ENCODE measurements around the gene MDFI. TPM values are rescaled to one million over a fixed set of nuclear protein-coding genes. Genes with fewer than 3 reads are reported as not detected.

The MDFI gene
- polyA plus RNA-seq, 1 of the 3 experiments (the other 2 are of a cell fraction): 7.0 TPM

DNA sequence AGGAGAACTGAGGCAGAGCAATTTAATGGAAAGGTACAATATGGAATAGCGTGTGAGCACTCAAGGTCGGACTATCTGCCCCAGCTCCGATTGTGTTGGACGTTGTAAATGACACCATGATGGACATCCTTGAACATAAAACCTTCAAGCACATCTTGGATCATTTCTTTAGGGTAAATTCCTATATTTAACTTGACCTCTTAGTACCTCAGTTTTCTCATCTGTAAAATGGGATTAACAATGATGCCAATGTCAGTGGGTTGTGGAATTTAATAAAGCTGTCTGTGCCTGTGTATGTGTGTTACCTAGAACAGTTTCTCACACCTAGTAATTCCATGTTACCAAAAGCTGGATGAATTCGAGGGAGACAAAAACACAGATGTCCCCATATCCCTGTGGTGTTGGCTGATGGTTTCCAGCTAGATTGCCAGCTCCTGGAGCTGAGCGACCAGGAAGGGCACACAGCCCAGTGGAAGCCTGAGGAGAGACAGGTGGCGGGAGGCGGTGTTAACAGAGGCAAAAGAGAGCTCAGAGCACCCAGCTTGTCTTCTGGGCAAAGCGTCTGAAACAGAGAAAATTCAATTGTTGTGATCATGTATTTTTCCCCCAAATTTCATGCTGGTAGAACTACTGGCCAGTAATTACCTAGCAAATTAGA lies 32.6 kb downstream of the MDFI start:
- peaks cover 0 to 12% of the 10 kb centered on the region in 2 experiments; a peak in 1 of 4 replicates for H3K4me1 ChIP-seq (ENCODE audit: control insufficient read depth in 1 of 2, insufficient read depth in 2 of 2, low read depth in 1 of 2, low read length in 1 of 2)
- CTCF ChIA-PET: interaction anchor here (0.8 to 3.2 kb wide), 7 partner anchors 11 to 303 kb away, joined by 3 to 9 read pairs (median 3); no protein-coding TSS in a partner anchor
- no peaks in the 10 kb centered on the region for H3K79me2 ChIP-seq (ENCODE audit: insufficient read depth)
- no peaks in the 10 kb centered on the region for H3K9me2 ChIP-seq
- no peak for DNase-seq
- POLR2A ChIA-PET: no interaction called here
- 48% methylated on average over 9 of the region's 9 CpGs for whole genome bisulfite sequencing (ENCODE audit: low lambda C conversion rate)
- no peaks in the 10 kb centered on the region; the same call in 1 of the 2 replicates for H3K27me3 ChIP-seq (ENCODE audit: insufficient read depth)
- no peak overlapping the region for H3K4me2 ChIP-seq
- no peak for TF ChIP-seq NFIC (IDR thresholded peaks at IDR 0.05; ENCODE audit: borderline replicate concordance)
- no peak for TF ChIP-seq YY1 (IDR thresholded peaks at IDR 0.05; ENCODE audit: low read depth)
- H3F3A ChIP-seq (replicated peaks; ENCODE audit: insufficient read depth): no peaks in the 10 kb centered on the region
- no peak overlapping the region for H3K9ac ChIP-seq
- H3K9me3 ChIP-seq: no peaks in the 10 kb centered on the region
- H2AFZ ChIP-seq (ENCODE audit: low read depth): no peak overlapping the region
- H4K20me1 ChIP-seq (ENCODE audit: insufficient read depth): no peaks in the 10 kb centered on the region
- no peak overlapping the region for H3K27ac ChIP-seq (ENCODE audit: low read depth in 2 of 2, low read length in 1 of 2)
- H3K4me3 ChIP-seq (ENCODE audit: low read depth in 2 of 2, low read length in 1 of 2): no peak overlapping the region
- no peaks in the 10 kb centered on the region for H3K36me3 ChIP-seq (replicated peaks in 1 of 2; ENCODE audit: control insufficient read depth in 1 of 2, insufficient read depth in 2 of 2, low read length in 1 of 2)

DNA sequence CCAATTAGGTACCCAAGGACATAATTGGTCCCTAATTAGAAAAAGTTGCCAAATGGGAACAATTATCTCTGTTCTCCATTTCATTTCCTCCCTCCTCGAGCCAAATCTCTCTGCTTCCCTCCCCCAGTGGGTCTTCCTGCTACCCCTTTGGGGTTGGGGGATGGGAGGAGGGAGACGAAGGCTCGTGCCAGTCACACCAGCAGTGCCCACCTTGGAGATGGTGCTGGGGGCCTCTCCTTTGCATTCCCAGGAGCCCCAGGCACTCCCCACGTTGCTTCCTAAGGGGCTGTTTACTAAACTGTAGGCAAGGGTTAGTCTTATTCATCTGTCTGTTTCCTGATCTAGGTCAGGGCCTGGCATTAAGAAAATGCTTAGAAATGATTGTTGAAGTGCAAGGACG lies 33.1 kb downstream of the MDFI start:
- no peak overlapping the region for H3K4me3 ChIP-seq (ENCODE audit: low read depth in 2 of 2, low read length in 1 of 2)
- no peaks in the 10 kb centered on the region for H3F3A ChIP-seq (replicated peaks; ENCODE audit: insufficient read depth)
- H3K79me2 ChIP-seq (ENCODE audit: insufficient read depth): no peaks in the 10 kb centered on the region
- H3K36me3 ChIP-seq (replicated peaks in 1 of 2; ENCODE audit: control insufficient read depth in 1 of 2, insufficient read depth in 2 of 2, low read length in 1 of 2): no peaks in the 10 kb centered on the region
- TF ChIP-seq ELF1 (IDR thresholded peaks at IDR 0.05) (no peak), CHD2 (IDR thresholded peaks at IDR 0.05; ENCODE audit: low read length, partially characterized antibody) (no peak), FOXJ3 (CRISPR knock-in tag; IDR thresholded peaks at IDR 0.05) (no peak), EZH2phosphoT487 (IDR thresholded peaks at IDR 0.05; ENCODE audit: borderline replicate concordance, low read depth) (no peak), YY1 (IDR thresholded peaks at IDR 0.05; ENCODE audit: low read depth) (no peak), SMC3 (IDR thresholded peaks at IDR 0.05; ENCODE audit: low read depth, low read length) (no peak), RXRA (IDR thresholded peaks at IDR 0.05; ENCODE audit: borderline replicate concordance, low read depth) (no peak), TAF1 (IDR thresholded peaks at IDR 0.05; ENCODE audit: borderline replicate concordance, low read depth, low read length) (no peak), GATA2 (CRISPR knock-in tag; IDR thresholded peaks at IDR 0.05) (no peak), MEF2A (IDR thresholded peaks at IDR 0.05; ENCODE audit: borderline replicate concordance, low read depth) (no peak), SIN3A (IDR thresholded peaks at IDR 0.05; ENCODE audit: borderline replicate concordance, low read depth, low read length) (no peak), RAD21 (IDR thresholded peaks at IDR 0.05; ENCODE audit: low read length) (no peak)
- TF ChIP-seq, protein P1, sequence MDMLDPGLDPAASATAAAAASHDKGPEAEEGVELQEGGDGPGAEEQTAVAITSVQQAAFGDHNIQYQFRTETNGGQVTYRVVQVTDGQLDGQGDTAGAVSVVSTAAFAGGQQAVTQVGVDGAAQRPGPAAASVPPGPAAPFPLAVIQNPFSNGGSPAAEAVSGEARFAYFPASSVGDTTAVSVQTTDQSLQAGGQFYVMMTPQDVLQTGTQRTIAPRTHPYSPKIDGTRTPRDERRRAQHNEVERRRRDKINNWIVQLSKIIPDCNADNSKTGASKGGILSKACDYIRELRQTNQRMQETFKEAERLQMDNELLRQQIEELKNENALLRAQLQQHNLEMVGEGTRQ (IDR thresholded peaks at IDR 0.05; ENCODE audit: borderline replicate concordance, low read depth, low read length): no peak
- TF ChIP-seq, protein P2, sequence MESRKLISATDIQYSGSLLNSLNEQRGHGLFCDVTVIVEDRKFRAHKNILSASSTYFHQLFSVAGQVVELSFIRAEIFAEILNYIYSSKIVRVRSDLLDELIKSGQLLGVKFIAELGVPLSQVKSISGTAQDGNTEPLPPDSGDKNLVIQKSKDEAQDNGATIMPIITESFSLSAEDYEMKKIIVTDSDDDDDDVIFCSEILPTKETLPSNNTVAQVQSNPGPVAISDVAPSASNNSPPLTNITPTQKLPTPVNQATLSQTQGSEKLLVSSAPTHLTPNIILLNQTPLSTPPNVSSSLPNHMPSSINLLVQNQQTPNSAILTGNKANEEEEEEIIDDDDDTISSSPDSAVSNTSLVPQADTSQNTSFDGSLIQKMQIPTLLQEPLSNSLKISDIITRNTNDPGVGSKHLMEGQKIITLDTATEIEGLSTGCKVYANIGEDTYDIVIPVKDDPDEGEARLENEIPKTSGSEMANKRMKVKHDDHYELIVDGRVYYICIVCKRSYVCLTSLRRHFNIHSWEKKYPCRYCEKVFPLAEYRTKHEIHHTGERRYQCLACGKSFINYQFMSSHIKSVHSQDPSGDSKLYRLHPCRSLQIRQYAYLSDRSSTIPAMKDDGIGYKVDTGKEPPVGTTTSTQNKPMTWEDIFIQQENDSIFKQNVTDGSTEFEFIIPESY (IDR thresholded peaks at IDR 0.05; ENCODE audit: borderline replicate concordance, low read depth): no peak
- no peaks in the 10 kb centered on the region for H4K20me1 ChIP-seq (ENCODE audit: insufficient read depth)
- no peak overlapping the region for H3K27ac ChIP-seq (ENCODE audit: low read depth in 2 of 2, low read length in 1 of 2)
- ChIA-PET POLR2A (no interaction called here), CTCF (interaction anchor here (0.8 to 3.2 kb wide), 7 partner anchors 10 to 303 kb away, joined by 3 to 9 read pairs (median 3); no protein-coding TSS in a partner anchor)
- no peak overlapping the region for H2AFZ ChIP-seq (ENCODE audit: low read depth)
- no peaks in the 10 kb centered on the region; the same call in 1 of the 2 replicates for H3K27me3 ChIP-seq (ENCODE audit: insufficient read depth)
- 25% methylated on average over 5 of the region's 5 CpGs for WGBS (ENCODE audit: low lambda C conversion rate)
- no peak overlapping the region for H3K4me2 ChIP-seq
- H3K9me3 ChIP-seq: no peaks in the 10 kb centered on the region
- no peak overlapping the region for H3K9ac ChIP-seq
- H3K4me1 ChIP-seq (ENCODE audit: control insufficient read depth in 1 of 2, insufficient read depth in 2 of 2, low read depth in 1 of 2, low read length in 1 of 2): peaks cover 0 to 13% of the 10 kb centered on the region in 2 experiments; a peak in 1 of 4 replicates
- no peaks in the 10 kb centered on the region for H3K9me2 ChIP-seq
- no peak for DNase-seq

Measured in SK-N-SH (cell line).